HEK293 (cell line): Measurements from ENCODE around the gene WARS2.

Experiments
- BCL11A ChIP-seq: fragments of 450-650 bp; formaldehyde crosslinking; IDR thresholded peaks from 2 replicates; pipeline ENCODE4 v1.5.1; 2016; ENCODE audit warnings: low read depth, missing biosample characterization, missing genetic modification characterization
- CTCF ChIP-seq: fragments of 450-650 bp; formaldehyde crosslinking; IDR thresholded peaks from 2 replicates; pipeline ENCODE4 v1.5.1; 2016; ENCODE audit warnings: missing biosample characterization, missing genetic modification characterization
- GLI2 ChIP-seq: fragments of 450-650 bp; formaldehyde crosslinking; IDR thresholded peaks from 2 replicates; pipeline ENCODE4; 2017; ENCODE audit warnings: missing biosample characterization, missing genetic modification characterization, low read depth, borderline replicate concordance
- REST ChIP-seq: fragments of 450-650 bp; formaldehyde crosslinking; IDR thresholded peaks from 2 replicates; pipeline ENCODE4 v1.5.1; 2016; ENCODE audit warnings: missing biosample characterization, missing genetic modification characterization
- TCF7L2 ChIP-seq: IDR thresholded peaks from 2 replicates; pipeline ENCODE4 v1.6.1; 2011; ENCODE audit warnings: low read depth, mild to moderate bottlenecking, inconsistent platforms, low read length, moderate library complexity, borderline replicate concordance
- ZBTB49 ChIP-seq: fragments of 450-650 bp; formaldehyde crosslinking; IDR thresholded peaks from 2 replicates; pipeline ENCODE4 v1.5.1; 2016; ENCODE audit warnings: missing biosample characterization, missing genetic modification characterization, low read depth
- ZNF202 ChIP-seq: fragments of 450-650 bp; formaldehyde crosslinking; IDR thresholded peaks from 2 replicates; pipeline ENCODE4 v1.5.1; 2016; ENCODE audit warnings: missing biosample characterization, missing genetic modification characterization, borderline replicate concordance
- ZNF274 ChIP-seq, 2 experiments: fragments of 200-500 bp in 1 of 2; fragments of 450-650 bp in 1 of 2; sonication (Bioruptor generic) in 1 of 2; formaldehyde crosslinking in 1 of 2; IDR thresholded peaks; 2 replicates each; pipeline versions ENCODE4 v1.5.1 to v1.6.1; 2014 to 2016; ENCODE audit warnings: borderline replicate concordance in 1 of 2, inconsistent platforms in 1 of 2, low read length in 1 of 2, missing biosample characterization in 1 of 2, missing genetic modification characterization in 1 of 2
- ZNF580 ChIP-seq: fragments of 450-650 bp; formaldehyde crosslinking; IDR thresholded peaks from 2 replicates; pipeline ENCODE4 v1.5.1; 2016; ENCODE audit warnings: missing biosample characterization, missing genetic modification characterization
- ZNF677 ChIP-seq: fragments of 450-650 bp; IDR thresholded peaks from 2 replicates; pipeline ENCODE4 v1.5.0; 2018; ENCODE audit warnings: missing biosample characterization, mild to moderate bottlenecking, missing genetic modification characterization, moderate library complexity

- TF ChIP-seq GLI2 (no peak), CTCF (tag by site-specific recombination) (no peak), ZNF274 (IDR thresholded peaks at IDR 0.05; ENCODE audit: low read length) (no peak), ZNF274 (tag by site-specific recombination; IDR thresholded peaks at IDR 0.05; ENCODE audit: borderline replicate concordance) (no peak), REST (tag by site-specific recombination) (no peak), ZNF677 (tag by site-specific recombination) (no peak), ZBTB49 (no peak), BCL11A (tag by site-specific recombination) (no peak), ZNF580 (tag by site-specific recombination) (no peak), ZNF202 (tag by site-specific recombination) (no peak), TCF7L2 (no peak)
Observed at GRCh38 chr1:119004781-119005180, 135.7 kb downstream of the WARS2 start.
